ENCODE results near the gene ELF2.
"Not testable (repeated sequence)": the region's sequence is repeated elsewhere in the genome, so short reads cannot be mapped to it uniquely, and the experiment has no call there.

The ELF2 gene

DNA sequence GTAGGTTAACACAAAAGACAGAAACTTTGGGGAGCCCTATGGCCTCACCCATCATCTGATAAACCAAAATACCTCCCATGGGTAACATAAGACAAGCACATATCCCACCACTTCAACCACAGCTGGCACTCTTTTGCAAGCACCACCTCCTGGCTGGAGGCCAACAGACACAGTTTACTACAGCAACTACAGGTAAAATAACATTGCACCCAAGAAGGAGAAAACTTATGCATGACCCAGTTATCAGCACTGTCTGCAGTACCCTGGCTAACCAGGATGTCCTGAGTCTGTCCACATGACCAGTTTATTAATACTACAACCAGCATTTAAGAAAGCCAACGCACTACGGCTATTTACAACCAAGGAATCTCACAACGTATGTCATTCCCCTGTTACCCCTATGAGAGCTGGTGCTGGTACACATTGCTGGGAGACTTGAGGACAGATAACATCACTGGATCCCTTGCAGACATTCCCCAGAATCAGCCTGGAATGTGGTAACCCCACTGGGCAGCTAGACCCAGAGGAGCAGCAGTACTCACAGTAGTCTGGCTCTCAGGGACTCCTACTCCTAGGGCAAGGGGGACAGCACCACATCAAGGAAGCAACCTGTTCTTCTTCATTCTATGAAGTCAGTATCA, 32.0 kb downstream of the ELF2 start:
- no peak for DNase-seq

DNA sequence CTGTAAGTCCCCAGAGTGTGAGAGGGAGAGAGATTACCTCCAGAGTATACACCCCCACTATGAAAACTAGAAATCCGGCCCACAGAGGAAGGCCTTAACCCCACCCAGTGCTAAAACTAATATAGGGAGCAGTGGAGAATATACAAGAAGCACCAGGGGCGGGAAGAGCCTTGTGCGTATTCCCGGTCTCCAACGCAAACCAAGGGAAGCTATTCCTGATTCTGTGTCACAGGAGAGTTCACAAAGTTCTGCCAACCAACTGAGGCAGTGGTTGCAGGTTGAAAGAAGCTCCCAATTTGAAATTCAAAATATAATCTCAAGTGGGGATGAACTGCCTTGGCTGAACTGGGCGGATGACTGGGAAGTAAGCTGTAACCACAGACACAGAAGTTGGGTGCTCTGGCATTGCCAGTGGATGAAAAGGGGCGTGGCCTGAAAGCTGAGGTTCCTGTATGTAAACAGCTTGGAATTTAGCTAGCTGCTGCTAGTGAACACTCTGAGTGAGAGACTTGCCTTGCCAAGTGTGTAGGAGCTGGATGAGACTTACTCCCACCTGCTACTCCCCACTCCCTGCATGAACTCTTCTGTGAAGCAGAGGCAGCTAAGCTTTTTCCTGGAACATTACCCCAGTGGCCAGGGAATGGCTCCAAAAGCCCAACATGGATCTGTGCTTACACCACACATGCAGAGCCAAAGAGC, 32.7 kb downstream of the ELF2 start:
- peak in 4 of 56 donors; percentile 1 to 7 (median 2) for DNase-seq

DNA sequence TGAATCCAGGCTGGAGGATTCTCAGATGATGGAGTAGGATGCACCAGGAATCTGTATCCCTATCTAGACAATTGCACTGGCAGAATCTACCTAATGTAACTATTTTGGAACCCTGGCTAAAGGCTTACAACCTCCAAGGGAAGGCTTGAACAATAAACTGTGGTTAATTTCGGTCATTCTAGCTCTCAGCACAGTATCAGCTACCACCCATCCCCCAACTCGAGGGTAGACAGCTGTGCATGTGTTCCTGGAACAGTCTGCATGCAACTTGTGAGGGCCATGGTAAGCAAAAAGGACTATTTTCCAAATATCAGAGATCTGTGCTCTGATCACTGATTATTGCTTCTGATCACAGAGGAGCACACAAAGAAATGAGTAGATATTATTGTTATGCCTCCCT, 34.0 kb downstream of the ELF2 start:
- peak in 2 of 56 donors; percentile 1 to 3 for DNase-seq

DNA sequence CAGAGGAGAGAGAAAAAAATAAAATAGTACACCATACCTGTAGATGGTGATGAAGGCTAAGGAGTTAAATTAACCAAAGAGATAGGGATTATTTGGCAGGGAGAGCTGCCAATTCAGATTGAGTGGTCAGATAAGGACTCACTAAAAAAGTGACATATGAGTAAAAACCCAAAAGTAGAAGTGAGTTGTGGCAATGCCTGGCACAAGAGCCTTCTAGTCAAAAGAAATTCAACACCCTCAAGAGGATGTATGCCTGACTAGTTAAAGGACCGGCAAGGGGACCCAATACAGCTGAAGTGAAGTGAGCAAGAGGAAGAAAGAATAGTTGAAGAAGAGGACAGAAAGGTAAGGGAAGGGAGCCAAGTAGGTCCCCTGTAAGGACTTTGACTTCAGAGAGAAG, 34.9 kb downstream of the ELF2 start:
- no peak for DNase-seq

DNA sequence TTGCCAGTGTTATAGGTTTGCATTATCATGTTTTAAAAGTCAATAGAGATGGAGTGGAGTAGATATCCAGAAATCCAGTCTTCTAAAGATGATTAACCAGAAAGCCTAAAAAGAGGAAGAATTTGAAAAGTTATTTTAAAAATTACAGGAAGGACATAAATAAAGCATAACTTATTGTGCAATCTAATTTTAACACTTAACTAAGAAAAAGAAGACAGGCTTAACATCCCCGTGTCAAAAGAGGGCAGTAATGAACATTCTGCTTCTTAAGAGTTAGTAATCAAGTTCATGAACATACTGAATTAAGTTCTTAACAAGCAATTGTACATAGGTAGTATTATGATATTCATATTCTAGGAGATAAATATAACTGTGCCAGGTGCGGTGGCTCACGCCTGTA, 39.3 kb downstream of the ELF2 start:
- no peak for DNase-seq

DNA sequence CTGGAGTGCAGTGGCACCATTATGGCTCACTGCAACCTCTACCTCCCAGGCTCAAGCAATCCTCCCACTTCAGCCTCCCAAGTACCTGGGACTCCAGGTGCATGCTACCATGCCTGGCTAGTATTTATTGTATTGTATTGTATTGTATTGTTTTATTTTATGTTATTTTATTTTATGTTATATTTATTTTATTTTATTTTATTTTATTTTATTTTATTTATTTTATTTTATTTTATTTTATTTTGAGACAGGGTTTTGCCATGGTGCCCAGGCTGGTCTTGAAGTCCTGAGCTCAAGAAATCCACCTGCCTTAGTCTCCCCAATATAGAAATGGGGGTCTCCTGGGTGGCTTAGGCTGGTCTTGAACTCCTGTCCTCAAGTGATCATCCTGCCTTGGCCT, 42.6 kb downstream of the ELF2 start:
- no peak for DNase-seq

DNA sequence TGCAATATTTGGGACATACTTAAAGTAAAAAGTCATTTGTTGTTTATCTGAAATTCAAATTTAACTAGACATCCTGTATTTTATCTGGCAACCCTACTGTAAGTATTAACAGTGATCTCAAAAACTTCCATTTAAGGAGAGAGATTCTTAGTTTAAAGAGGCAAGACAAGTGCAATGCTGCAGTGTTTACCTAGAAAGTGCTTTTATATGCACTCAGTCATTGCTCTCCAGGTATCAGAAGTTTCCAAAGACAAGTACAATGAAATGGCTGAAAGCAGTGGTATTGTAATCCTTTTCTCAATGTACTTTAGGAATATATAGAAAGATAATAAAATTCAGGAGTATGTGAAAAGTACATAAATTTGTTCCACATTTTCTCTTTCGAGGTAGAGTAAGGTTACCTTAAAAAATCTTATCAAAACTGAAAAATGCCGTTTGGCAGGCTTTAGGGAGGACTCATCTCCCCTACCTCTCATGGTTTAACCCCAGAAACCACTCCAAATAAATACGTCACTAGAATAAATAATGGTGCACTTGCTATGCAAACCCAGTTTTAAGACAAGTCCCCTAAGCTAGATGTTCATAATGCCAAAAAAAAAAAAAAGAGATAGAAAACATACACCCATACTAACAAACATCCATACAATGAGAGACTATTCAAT, 45.7 kb downstream of the ELF2 start:
- DNase-seq = no peak

DNA sequence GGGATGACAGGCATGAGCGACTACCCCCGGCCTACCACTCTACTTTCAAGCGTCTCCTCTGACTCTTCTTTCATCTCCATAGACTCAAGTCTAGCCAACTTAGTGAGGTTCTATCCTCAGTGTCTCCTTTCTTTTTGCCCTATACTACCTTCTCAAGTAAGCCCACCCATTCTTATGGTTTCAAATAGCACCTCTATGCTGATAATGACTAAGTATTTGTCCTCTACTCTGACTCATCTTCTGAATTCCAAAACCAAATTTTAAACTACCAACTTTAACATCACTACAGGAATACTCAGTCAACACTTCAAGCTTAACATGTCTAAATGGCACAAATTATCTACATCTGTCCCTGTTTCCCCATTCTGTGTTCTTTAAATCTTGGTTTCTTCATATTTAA, 47.8 kb downstream of the ELF2 start:
- DNase-seq = no peak

DNA sequence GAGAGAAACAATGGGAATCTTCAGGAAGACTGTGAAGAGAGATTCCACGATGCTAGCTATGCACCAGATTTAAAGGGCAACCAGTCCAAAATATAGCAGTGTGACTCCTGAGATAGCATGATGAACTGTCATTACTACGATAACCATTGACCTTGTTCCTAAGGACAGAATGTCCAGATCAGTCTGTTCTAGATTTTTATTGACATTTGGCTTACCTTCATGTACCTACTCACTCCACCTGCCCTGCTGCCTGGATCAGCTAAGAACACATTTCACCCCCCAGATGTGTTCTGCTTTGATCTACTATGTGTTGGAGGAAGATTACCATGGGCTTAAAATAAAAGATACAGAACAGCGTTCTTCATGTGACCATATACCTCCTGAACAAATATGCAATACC, 50.1 kb downstream of the ELF2 start:
- no peak for DNase-seq

DNA sequence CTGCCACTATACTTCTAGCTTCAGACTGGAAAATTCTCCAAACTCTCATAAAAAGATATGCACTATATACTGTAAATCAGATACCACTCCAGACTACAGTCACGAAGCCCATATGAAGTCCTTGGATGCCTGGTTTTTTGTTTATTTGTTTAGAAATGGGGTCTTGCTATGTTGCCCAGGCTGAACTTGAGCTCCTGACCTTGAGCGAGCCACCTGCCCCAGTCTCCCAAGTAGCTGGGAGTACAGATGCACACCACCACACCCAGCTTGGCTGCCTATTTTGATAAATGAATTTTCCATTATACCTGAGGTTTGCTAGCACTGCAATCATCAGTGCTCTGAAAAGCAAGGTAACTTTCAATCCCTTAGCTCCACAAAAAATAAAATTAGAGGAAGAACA, 53.1 kb downstream of the ELF2 start:
- DNase-seq = no peak

DNA sequence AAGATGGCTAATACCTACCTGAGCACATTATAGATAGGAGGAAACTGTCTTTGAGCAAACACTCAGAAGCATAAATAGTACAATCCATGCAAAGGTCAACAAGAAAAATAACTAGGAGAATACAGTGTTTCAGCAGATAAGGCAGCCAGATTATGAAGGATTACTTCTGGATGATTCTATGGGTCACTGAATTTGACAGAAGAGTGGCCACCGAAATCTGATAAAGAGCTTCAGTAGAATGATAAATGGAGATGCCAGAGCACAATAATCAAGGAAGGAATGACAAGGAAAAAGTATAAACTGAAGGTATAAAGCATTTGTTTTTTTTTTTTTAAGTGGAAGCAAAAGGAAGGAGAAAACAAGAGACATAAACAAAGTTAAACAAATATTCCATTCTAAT, 58.7 kb downstream of the ELF2 start:
- no peak for DNase-seq

DNA sequence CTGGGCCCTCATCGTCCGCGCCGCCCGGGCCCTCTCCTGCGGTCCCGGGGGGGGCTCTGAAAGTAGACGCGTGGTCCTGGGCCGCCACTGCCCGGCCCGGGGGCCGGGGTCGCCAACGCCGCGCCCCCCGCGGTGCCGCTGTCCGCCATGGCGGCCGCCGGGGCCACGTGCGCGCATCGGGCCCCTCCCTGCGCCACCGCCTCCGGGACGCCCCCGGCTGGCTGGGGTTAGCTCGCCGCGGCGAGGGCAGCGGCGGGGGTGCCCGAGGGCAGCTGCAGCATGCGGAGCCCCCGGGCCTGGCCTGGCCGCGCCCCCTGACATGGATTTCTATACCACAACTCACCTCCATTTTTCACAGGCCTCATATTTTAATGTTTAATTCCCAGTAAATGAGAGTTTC, 61.8 kb downstream of the ELF2 start:
- no peak for DNase-seq

DNA sequence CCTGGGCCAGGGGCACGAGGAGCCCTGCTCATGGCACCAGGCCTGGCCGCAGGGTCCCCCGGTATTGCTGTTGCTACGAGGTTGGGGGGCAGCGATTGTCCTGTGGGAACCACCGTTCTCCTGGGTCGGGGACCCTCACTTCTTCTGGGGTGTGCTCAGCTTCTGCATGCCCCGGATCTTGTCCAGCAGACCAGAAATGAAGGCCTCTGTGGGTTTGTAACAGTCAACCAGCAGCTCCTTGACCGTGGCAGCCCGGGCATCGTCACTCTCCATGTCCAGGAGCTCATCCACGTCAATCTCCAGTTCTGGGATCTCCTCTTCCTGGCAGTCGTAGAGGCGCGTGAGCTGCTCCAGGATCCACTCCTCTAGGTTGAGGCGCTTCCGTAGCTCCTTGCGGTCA, 62.2 kb downstream of the ELF2 start:
- not testable (repeated sequence) for DNase-seq

DNA sequence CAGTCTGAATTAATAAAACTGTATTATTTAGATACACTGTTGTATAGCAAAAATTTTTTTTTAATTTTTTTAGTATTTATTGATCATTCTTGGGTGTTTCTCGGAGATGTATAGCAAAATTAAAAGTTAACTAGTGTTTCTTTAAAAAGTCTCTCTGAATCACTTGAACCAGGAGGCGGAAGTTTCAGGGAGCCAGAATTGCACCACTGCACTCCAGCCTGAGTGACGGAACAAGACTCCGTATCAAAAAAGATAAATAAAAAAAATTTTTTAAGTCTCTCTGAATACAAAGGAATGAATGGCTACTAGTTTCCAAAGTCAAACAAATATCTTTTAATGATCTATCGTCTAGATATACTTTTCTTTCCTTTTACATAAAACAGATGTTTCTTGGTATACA, 64.4 kb downstream of the ELF2 start:
- DNase-seq = no peak

DNA sequence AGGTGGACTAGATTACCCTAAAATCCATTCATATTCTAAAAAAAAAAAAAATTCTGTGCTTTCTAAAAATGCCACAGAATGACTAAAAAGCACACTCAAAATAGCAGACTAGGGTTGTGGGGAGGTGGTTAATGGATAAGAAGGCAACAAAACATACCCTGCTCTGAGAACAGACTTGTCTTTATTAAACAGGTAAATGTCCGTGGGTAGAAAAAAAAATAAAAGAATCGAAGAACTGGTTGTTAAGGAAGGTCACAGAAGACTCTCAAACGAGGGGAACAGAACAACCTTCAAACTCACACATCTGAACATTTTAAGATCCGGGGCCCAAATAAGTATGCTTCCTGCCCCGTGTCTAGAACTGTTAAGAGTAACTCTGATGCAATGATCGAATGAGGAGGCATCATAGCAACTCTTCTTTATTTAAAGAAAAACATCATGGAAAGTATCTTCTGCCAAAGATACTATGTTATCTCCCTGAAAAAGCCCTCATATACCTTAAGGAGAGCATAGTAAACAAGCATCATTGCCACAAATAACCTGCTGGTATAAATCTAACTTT, 68.4 kb downstream of the ELF2 start:
- DNase-seq = no peak

DNA sequence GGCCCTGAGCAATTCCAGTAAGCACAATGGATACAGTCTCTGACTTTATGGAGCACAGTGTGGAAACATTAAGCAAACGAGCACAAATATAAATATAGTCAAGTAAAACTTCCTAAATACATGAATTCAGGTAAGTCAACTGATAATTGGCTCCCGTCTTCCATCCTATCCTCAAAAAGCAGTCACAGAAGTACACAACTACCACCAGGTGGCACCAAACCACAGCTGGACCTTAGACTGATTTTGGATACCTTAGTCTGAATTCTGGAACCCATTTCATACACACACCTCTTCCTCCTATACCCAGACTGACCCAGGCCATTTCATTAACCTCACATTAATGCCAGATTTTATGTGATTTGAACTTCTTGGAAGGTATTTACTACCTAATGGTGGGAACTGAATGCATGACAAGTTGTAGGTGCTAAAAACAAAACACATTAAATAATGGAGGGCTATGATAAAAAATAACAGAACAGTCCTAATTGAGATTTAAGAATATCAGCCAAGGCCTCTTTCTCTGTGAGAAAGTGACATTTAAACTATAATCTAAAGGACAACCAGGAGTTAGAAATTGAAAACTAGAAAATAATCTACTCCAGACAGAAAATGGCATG, 77.5 kb downstream of the ELF2 start:
- peak in 43 of 56 donors; percentile 1 to 79 (median 25) for DNase-seq

DNA sequence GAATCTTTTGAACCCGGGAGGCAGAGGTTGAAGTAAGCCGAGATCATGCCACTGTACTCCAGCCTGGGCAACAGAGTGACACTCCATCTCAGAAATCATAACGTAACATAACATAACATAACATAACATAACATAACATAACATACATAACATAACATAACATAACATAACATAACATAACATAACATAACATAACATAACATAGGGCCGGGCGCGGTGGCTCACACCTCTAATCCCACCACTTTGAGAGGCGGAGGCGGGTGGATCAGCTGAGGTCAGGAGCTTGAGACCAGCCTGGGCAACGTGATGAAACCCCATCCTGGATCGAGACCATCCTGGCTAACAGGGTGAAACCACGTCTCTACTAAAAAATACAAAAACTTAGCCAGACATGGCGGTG, 84.7 kb downstream of the ELF2 start:
- no peak for DNase-seq

DNA sequence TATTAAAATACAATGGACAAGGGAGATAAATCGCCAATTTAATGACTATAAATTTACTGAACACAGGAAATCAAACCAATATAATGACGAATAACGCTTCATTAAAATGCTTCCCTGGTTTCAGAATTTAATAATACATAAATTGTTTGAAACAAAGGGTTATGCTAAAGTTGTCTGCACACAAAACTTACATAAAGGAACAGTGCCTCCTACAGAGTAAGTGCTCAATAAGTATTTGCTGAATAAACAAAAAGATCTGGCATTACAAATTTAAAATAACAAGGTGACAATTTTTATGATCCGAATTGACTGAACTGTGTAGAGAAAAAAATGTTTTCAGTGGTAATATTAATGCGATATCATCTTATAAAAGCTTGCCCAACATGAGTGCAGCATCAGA, 91.9 kb downstream of the ELF2 start:
- no peak for DNase-seq

DNA sequence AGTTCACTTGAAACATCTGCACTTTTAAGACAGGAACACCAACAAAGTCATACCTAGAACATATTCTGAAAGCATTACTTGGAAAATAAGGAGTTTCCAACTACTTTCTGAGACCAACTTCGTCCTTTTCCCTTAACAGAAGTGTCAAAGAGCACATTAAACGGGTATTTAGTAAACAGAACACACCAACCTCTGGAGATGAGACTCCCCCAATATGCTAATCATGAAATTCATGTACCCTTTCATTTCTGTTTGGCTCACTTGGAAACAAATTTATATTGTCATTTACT, 92.3 kb downstream of the ELF2 start:
- DNase-seq = no peak

DNA sequence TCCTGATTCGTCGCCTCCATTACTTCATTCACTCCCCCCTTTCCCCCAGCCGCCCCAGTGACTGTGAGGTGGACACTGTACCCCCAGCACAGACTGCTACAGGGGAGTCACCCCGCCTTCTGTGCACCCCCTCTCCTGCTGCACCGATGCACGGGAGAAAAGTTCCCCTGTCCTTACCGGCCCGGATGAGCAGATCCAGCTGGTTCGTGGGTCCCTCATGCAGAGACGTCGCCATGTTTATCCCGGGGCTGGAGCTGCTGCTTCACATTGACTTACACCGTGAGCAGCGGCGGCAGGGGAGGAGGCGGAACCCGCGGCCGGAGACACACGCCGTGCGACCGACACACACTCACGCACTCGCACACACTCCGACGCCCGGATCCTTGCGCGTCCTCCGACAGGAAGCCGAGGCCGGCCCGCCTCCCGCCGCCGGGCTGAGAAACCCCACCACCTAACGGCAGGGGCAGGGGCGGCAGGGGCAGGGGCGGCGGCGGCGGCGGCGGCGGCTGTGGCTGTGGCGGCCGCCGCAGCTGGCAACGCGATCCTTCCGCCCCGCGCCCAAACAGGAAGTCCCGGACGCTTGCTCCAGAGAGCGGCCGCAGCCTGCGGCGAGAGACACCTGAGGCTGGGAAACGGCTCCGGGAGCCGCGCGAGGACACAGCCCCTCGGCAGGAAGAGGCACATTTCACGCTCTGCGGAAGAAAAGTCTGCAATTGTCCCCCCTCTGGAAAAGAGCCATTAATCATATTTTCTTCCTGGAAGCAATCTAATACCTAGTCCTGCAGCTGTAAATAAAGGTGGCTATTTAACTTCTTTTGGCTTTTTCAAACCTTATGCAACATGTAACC, 92.8 kb downstream of the ELF2 start:
- peak; percentile 33 to 92 (median 79) for DNase-seq

DNA sequence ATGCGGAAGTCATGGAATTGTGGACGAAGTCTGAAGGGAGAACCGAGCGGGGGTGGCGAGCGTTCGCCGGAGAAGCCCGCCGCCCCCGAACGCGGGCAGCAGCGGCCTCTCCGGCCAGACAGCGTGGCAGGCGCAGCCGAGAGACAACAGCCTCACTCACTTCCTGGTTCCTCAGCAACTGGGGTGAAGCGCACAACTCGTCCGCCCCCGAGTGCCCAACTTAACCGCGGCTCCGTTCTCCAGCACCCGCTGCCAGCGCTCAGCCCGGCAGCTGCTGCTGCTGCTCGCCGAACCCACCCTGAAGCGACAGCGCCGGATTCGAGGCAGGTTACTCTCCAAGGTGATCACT, 93.4 kb downstream of the ELF2 start:
- DNase-seq = peak in 33 of 56 donors; percentile 37 to 86 (median 71)
